Measurements from ENCODE around the gene PSMA6. TPM values are rescaled to one million over a fixed set of nuclear protein-coding genes. Genes with fewer than 3 reads are reported as not detected.

The PSMA6 gene
- total RNA-seq, 1 experiment from 2014 or later: 297 TPM

- Mint-ChIP-seq H3K27ac (ENCODE audit: unreplicated experiment) (peak overlapping the region; percentile 40), H3K9me3 (ENCODE audit: low read depth, unreplicated experiment) (peaks cover 3% of the 10 kb centered on the region), H3K36me3 (ENCODE audit: insufficient read depth, unreplicated experiment) (peaks cover 17% of the 10 kb centered on the region), H3K27me3 (ENCODE audit: unreplicated experiment) (no peaks in the 10 kb centered on the region), H3K4me1 (ENCODE audit: low read depth, unreplicated experiment) (peaks cover 31% of the 10 kb centered on the region), H3K4me3 (ENCODE audit: low read depth, unreplicated experiment) (no peak overlapping the region)
- DNase-seq: no peak
- CTCF ChIA-PET: no interaction called here
- intact Hi-C loops (cut with micrococcal nuclease; ENCODE audit: unreplicated experiment): no loop called here
- TF ChIP-seq, protein P1, sequence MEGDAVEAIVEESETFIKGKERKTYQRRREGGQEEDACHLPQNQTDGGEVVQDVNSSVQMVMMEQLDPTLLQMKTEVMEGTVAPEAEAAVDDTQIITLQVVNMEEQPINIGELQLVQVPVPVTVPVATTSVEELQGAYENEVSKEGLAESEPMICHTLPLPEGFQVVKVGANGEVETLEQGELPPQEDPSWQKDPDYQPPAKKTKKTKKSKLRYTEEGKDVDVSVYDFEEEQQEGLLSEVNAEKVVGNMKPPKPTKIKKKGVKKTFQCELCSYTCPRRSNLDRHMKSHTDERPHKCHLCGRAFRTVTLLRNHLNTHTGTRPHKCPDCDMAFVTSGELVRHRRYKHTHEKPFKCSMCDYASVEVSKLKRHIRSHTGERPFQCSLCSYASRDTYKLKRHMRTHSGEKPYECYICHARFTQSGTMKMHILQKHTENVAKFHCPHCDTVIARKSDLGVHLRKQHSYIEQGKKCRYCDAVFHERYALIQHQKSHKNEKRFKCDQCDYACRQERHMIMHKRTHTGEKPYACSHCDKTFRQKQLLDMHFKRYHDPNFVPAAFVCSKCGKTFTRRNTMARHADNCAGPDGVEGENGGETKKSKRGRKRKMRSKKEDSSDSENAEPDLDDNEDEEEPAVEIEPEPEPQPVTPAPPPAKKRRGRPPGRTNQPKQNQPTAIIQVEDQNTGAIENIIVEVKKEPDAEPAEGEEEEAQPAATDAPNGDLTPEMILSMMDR (IDR thresholded peaks at IDR 0.05; ENCODE audit: unreplicated experiment): no peak
- no TSS peak for BruUV-seq (replicated peaks)
Measured at GRCh38 chr14:35303149-35303935, 11.2 kb downstream of the PSMA6 start.

GRCh38 chr14:35304812-35305462 lies 12.8 kb downstream of the PSMA6 start:
- H3K4me1 Mint-ChIP-seq (ENCODE audit: low read depth, unreplicated experiment): peaks cover 26% of the 10 kb centered on the region
- H3K27me3 Mint-ChIP-seq (ENCODE audit: unreplicated experiment): no peaks in the 10 kb centered on the region
- peaks cover 3% of the 10 kb centered on the region for H3K9me3 Mint-ChIP-seq (ENCODE audit: low read depth, unreplicated experiment)
- TF ChIP-seq, protein P1 (IDR thresholded peaks at IDR 0.05; ENCODE audit: unreplicated experiment): no peak
- intact Hi-C loops (cut with micrococcal nuclease; ENCODE audit: unreplicated experiment): no loop called here
- peaks cover 25% of the 10 kb centered on the region for H3K36me3 Mint-ChIP-seq (ENCODE audit: insufficient read depth, unreplicated experiment)
- H3K27ac Mint-ChIP-seq (ENCODE audit: unreplicated experiment): no peak overlapping the region
- DNase-seq: no peak
- H3K4me3 Mint-ChIP-seq (ENCODE audit: low read depth, unreplicated experiment): no peak overlapping the region
- CTCF ChIA-PET: interaction anchor here (0.7 kb wide), 1 partner anchor 398 kb away, joined by 3 read pairs; no protein-coding TSS in a partner anchor
- BruUV-seq (replicated peaks): no TSS peak

DNA sequence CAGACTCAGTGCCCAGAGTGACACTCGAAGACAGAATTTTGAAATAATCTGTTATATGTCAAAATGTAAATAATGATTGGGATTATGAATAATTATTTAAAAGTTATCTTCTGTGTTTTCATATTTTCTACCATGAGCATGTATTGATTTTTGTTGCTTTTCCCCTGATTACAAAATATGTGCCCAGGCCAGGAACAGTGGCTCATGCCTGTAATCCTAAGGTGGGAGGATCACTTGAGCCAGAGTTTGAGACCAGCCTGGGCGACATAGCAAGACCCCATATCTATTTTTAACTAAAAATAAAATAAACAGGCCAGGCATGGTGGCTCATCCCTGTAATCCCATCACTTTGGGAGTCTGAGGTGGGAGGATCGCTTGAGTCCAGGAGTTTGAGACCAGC lies 13.5 kb downstream of the PSMA6 start:
- Mint-ChIP-seq H3K4me1 (ENCODE audit: low read depth, unreplicated experiment) (peaks cover 19% of the 10 kb centered on the region), H3K36me3 (ENCODE audit: insufficient read depth, unreplicated experiment) (peaks cover 29% of the 10 kb centered on the region), H3K9me3 (ENCODE audit: low read depth, unreplicated experiment) (peaks cover 3% of the 10 kb centered on the region), H3K27me3 (ENCODE audit: unreplicated experiment) (no peaks in the 10 kb centered on the region), H3K4me3 (ENCODE audit: low read depth, unreplicated experiment) (no peak overlapping the region), H3K27ac (ENCODE audit: unreplicated experiment) (no peak overlapping the region)
- CTCF ChIA-PET: interaction anchor here (0.7 kb wide), 1 partner anchor 398 kb away, joined by 3 read pairs; no protein-coding TSS in a partner anchor
- no peak for DNase-seq
- TF ChIP-seq, protein P1 (IDR thresholded peaks at IDR 0.05; ENCODE audit: unreplicated experiment): no peak
- BruUV-seq (replicated peaks): no TSS peak
- intact Hi-C loops (cut with micrococcal nuclease; ENCODE audit: unreplicated experiment): no loop called here

DNA sequence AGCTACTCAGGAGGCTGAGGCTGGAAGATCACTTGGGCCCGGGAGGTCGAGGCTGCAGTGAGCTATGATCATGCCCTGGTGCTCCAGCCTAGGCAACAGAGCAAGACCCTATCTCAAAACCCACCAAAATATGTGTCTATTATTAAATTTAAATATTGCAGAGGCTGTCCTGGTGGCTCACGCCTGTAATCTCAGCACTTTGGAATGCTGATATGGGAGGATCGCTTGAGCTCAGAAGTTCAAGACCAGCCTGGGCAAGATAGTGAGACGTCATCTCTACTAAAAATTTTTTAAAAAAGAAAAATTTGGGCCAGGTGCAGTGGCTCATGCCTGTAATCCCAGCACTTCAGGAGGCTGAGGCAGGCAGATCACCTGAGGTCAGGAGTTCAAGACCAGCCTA lies 13.9 kb downstream of the PSMA6 start:
- CTCF ChIA-PET: no interaction called here
- intact Hi-C loops (cut with micrococcal nuclease; ENCODE audit: unreplicated experiment): no loop called here
- Mint-ChIP-seq H3K36me3 (ENCODE audit: insufficient read depth, unreplicated experiment) (peaks cover 31% of the 10 kb centered on the region), H3K4me1 (ENCODE audit: low read depth, unreplicated experiment) (peaks cover 14% of the 10 kb centered on the region), H3K27me3 (ENCODE audit: unreplicated experiment) (no peaks in the 10 kb centered on the region), H3K27ac (ENCODE audit: unreplicated experiment) (no peak overlapping the region), H3K9me3 (ENCODE audit: low read depth, unreplicated experiment) (peaks cover 3% of the 10 kb centered on the region), H3K4me3 (ENCODE audit: low read depth, unreplicated experiment) (no peak overlapping the region)
- TF ChIP-seq, protein P1 (IDR thresholded peaks at IDR 0.05; ENCODE audit: unreplicated experiment): no peak
- DNase-seq: no peak
- BruUV-seq (replicated peaks): no TSS peak

Data from Calu3 (cell line).